ENCODE results near the gene PRDM12. TPM values are rescaled to one million over a fixed set of nuclear protein-coding genes. Genes with fewer than 3 reads are reported as not detected.

Gene PRDM12
- total RNA-seq, 4 donors from 2014 or later: not detected

DNA sequence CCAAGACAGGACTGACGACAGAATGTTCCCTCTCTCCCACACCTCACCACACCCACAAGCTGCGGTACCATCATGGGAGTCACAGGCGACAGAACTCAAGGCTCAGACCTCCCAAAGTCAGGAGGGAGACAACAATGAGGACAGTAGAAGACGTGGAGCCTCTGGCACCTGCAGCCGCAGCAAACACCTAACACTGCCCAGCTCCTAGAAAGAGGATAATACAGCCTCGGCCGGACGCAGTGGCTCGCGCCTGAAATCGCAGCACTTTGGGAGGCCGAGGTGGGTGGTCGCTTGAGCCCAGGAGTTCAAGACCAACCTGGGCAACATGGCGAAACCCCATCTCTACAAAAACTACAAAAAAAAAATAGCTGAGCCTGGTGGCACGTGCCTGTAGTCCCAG is 13.2 kb upstream of the PRDM12 start:
- DNase-seq: no peak

GRCh38 chr9:130651752-130652151 is 12.6 kb upstream of the PRDM12 start:
- DNase-seq (no peak), ATAC-seq (no peak)
- Histone ChIP-seq H3K27ac (no peak overlapping the region), H3K4me1 (no peaks in the 10 kb centered on the region), H3K9me3 (no peaks in the 10 kb centered on the region), H3K27me3 (peaks cover 6 to 18% (median 11%) of the 10 kb centered on the region in 3 donors), H3K4me3 (no peak overlapping the region), H3K36me3 (no peaks in the 10 kb centered on the region)
- intact Hi-C loops (cut with DNase I; ENCODE audit: low total_unique reads): no loop called here
- no peak for TF ChIP-seq POLR2A (IDR thresholded peaks at IDR 0.05)
- no peak for TF ChIP-seq CTCF (IDR thresholded peaks at IDR 0.05 in 4 of 5, conservative IDR thresholded peaks at IDR 0.05 in 1 of 5)
- in situ Hi-C loops (cut with MboI; ENCODE audit: low sequenced_read_pairs in 4 of 4): no loop called here

More for the DNA sequence above, 13.2 kb upstream of the PRDM12 start:
- Histone ChIP-seq H3K27me3 (peaks cover 4 to 17% (median 6%) of the 10 kb centered on the region in 3 donors), H3K4me3 (no peak overlapping the region), H3K4me1 (no peaks in the 10 kb centered on the region), H3K36me3 (no peaks in the 10 kb centered on the region), H3K27ac (no peak overlapping the region), H3K9me3 (no peaks in the 10 kb centered on the region)
- intact Hi-C loops (cut with DNase I; ENCODE audit: low total_unique reads): no loop called here
- in situ Hi-C loops (cut with MboI; ENCODE audit: low sequenced_read_pairs in 4 of 4): no loop called here
- no peak for TF ChIP-seq CTCF (IDR thresholded peaks at IDR 0.05 in 4 of 5, conservative IDR thresholded peaks at IDR 0.05 in 1 of 5)
- TF ChIP-seq POLR2A (IDR thresholded peaks at IDR 0.05): no peak
- ATAC-seq: no peak

DNA sequence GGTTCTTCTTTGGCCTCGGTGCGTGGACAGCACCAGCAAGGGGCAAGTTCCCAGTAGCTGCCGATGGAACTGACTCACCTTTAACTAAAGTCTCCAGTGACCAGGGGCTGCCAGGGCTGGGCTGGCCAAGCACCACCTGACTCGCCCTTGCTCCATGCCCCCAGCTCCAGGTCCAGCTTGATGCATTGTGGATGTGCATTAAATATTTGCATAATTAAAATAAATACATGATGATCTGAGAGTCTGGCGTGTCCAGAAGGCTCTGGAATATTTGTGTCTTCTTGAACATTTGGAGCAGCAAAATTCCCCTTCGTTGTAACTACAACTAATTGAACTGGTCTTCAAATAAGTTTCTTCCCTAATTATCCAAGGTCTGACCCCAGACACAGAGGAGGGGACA is 9.5 kb upstream of the PRDM12 start:
- Histone ChIP-seq H3K27me3 (peaks cover 34 to 43% (median 40%) of the 10 kb centered on the region in 3 donors), H3K36me3 (no peaks in the 10 kb centered on the region), H3K27ac (no peak overlapping the region), H3K9me3 (no peaks in the 10 kb centered on the region), H3K4me1 (no peaks in the 10 kb centered on the region), H3K4me3 (no peak overlapping the region)
- DNase-seq (no peak), ATAC-seq (no peak)
- intact Hi-C loops (cut with DNase I; ENCODE audit: low total_unique reads): no loop called here
- no peak for TF ChIP-seq CTCF (IDR thresholded peaks at IDR 0.05 in 4 of 5, conservative IDR thresholded peaks at IDR 0.05 in 1 of 5)
- in situ Hi-C loops (cut with MboI; ENCODE audit: low sequenced_read_pairs in 4 of 4): no loop called here

DNA sequence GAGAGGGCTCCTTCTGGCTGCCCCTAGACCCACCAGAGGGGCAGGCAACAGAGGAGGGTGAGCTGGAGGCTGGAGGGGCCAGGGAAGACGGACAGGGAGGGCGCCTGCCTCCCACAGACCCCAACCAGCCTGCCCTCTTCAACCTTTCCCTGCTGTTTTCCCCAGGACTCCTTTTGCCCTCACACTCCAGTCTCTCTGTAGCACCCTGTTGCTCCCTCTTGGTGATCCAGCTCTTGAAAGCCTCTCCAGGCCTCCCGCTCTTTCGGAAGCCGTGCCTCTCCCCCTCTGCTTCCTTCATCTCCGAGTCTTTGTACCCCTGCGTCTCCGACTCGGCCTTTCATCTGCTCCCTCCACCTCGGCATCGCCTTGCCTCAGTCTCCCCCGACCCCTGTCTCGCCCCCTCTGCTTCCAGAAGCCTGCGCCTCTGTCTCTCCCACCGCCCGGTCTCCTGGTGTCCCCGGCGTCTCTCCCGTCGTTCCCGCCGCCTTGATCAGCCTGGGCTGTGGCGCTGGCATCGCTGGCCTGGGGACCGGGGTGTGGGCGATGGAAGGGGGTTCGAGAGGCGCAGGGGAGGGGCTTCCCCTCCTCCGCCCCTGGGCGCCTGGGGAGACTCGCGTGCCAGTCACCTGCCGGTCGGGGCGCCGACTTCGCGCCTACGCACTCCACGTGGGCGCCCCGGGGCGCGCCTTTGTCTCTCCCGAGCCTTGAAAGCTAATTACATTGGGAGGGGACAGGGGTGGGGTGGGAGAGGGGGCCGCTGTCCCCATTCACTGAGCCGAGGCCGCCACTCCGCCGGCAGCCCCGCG is 5.3 kb upstream of the PRDM12 start:
- no peak overlapping the region for H3K27ac ChIP-seq
- no peaks in the 10 kb centered on the region for H3K9me3 ChIP-seq
- no peaks in the 10 kb centered on the region for H3K36me3 ChIP-seq
- TF ChIP-seq CTCF (IDR thresholded peaks at IDR 0.05 in 4 of 5, conservative IDR thresholded peaks at IDR 0.05 in 1 of 5) (no peak), POLR2A (IDR thresholded peaks at IDR 0.05) (no peak)
- DNase-seq (no peak), ATAC-seq (no peak)
- intact Hi-C loops (cut with DNase I; ENCODE audit: low total_unique reads): no loop called here
- in situ Hi-C loops (cut with MboI; ENCODE audit: low sequenced_read_pairs in 4 of 4): no loop called here
- H3K4me3 ChIP-seq: no peak overlapping the region
- H3K4me1 ChIP-seq: peaks cover 13 to 15% of the 10 kb centered on the region in 2 donors
- peaks cover 71 to 82% (median 76%) of the 10 kb centered on the region in 3 donors for H3K27me3 ChIP-seq
